Measurements from ENCODE around the gene HRK.

The HRK gene

GRCh38 chr12:116887244-116887643 lies 6.0 kb upstream of the HRK start:
- TF ChIP-seq GATA3 (IDR thresholded peaks at IDR 0.05; ENCODE audit: low read depth, low read length) (no peak), GATA2 (IDR thresholded peaks at IDR 0.05; ENCODE audit: low read depth, low read length) (no peak)

- TF ChIP-seq GATA3 (IDR thresholded peaks at IDR 0.05; ENCODE audit: low read depth, low read length) (no peak), GATA2 (IDR thresholded peaks at IDR 0.05; ENCODE audit: low read depth, low read length) (no peak)
Measured at GRCh38 chr12:116885491-116885890, 4.2 kb upstream of the HRK start.

- TF ChIP-seq GATA3 (IDR thresholded peaks at IDR 0.05; ENCODE audit: low read depth, low read length) (no peak), GATA2 (IDR thresholded peaks at IDR 0.05; ENCODE audit: low read depth, low read length) (no peak)
Measured at GRCh38 chr12:116884871-116885270, 3.6 kb upstream of the HRK start.

GRCh38 chr12:116882742-116883141 lies 1.5 kb upstream of the HRK start:
- no peak for TF ChIP-seq GATA2 (IDR thresholded peaks at IDR 0.05; ENCODE audit: low read depth, low read length)
- no peak for TF ChIP-seq GATA3 (IDR thresholded peaks at IDR 0.05; ENCODE audit: low read depth, low read length)

- no peak for TF ChIP-seq GATA2 (IDR thresholded peaks at IDR 0.05; ENCODE audit: low read depth, low read length)
- no peak for TF ChIP-seq GATA3 (IDR thresholded peaks at IDR 0.05; ENCODE audit: low read depth, low read length)
Measured at GRCh38 chr12:116881877-116882507, 751 bp upstream of the HRK start.

GRCh38 chr12:116880817-116881324 lies 370 bp downstream of the HRK start:
- no peak for TF ChIP-seq GATA3 (IDR thresholded peaks at IDR 0.05; ENCODE audit: low read depth, low read length)

- no peak for TF ChIP-seq GATA2 (IDR thresholded peaks at IDR 0.05; ENCODE audit: low read depth, low read length)
Measured at GRCh38 chr12:116880213-116880816, 926 bp downstream of the HRK start.

GRCh38 chr12:116879509-116880212 lies 1.6 kb downstream of the HRK start:
- TF ChIP-seq GATA2 (IDR thresholded peaks at IDR 0.05; ENCODE audit: low read depth, low read length) = no peak
- TF ChIP-seq GATA3 (IDR thresholded peaks at IDR 0.05; ENCODE audit: low read depth, low read length) = no peak

- TF ChIP-seq GATA3 (IDR thresholded peaks at IDR 0.05; ENCODE audit: low read depth, low read length) = no peak
- no peak for TF ChIP-seq GATA2 (IDR thresholded peaks at IDR 0.05; ENCODE audit: low read depth, low read length)
Measured at GRCh38 chr12:116878567-116879508, 2.4 kb downstream of the HRK start.

- no peak for TF ChIP-seq GATA2 (IDR thresholded peaks at IDR 0.05; ENCODE audit: low read depth, low read length)
Measured at GRCh38 chr12:116876151-116876869, 4.9 kb downstream of the HRK start.

- TF ChIP-seq GATA2 (IDR thresholded peaks at IDR 0.05; ENCODE audit: low read depth, low read length) = no peak
- no peak for TF ChIP-seq GATA3 (IDR thresholded peaks at IDR 0.05; ENCODE audit: low read depth, low read length)
Measured at GRCh38 chr12:116874324-116874995, 6.8 kb downstream of the HRK start.

- TF ChIP-seq GATA2 (IDR thresholded peaks at IDR 0.05; ENCODE audit: low read depth, low read length) (no peak), GATA3 (IDR thresholded peaks at IDR 0.05; ENCODE audit: low read depth, low read length) (no peak)
Measured at GRCh38 chr12:116870306-116870705, 10.9 kb downstream of the HRK start.

GRCh38 chr12:116867523-116867922 lies 13.7 kb downstream of the HRK start:
- TF ChIP-seq GATA2 (IDR thresholded peaks at IDR 0.05; ENCODE audit: low read depth, low read length) (no peak), GATA3 (IDR thresholded peaks at IDR 0.05; ENCODE audit: low read depth, low read length) (no peak)

Measured in SH-SY5Y (cell line).